GM18499 (cell line): ENCODE measurements around the gene ELOB.

Source experiments
- ATAC-seq: cut with Tn5 transposase; IDR thresholded peaks from one replicate; pipeline ENCODE4 v1.9.1; 2021; ENCODE audit warnings: moderate number of reproducible peaks; ENCODE audit not compliant: insufficient read depth, unreplicated experiment

ELOB gene

GRCh38 chr16:2811703-2812471 is 34.8 kb upstream of the ELOB start:
- no peak for ATAC-seq

DNA sequence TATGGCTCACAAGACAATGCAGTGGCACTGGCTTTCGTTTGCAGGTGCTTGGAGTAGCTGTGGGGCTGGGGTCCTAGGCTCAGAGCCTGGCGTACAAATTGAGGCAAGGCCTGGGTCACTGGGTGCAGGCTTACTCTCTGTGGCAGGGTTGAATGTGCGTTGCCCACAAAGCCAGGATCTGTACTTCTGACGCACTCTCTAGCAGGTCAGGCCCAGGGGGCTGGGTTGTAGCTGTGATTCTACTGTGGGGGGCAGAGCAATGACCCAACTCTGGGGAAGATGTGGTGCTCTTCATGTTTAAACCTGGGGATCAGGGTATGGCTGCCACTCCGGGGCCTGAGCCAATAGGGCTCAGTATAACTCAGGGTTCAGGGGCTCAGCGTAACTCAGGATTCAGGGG is 33.6 kb upstream of the ELOB start:
- no peak for ATAC-seq

- ATAC-seq: no peak
Observed at GRCh38 chr16:2809149-2809760, 32.2 kb upstream of the ELOB start.

GRCh38 chr16:2808181-2808580 is 31.1 kb upstream of the ELOB start:
- no peak for ATAC-seq

DNA sequence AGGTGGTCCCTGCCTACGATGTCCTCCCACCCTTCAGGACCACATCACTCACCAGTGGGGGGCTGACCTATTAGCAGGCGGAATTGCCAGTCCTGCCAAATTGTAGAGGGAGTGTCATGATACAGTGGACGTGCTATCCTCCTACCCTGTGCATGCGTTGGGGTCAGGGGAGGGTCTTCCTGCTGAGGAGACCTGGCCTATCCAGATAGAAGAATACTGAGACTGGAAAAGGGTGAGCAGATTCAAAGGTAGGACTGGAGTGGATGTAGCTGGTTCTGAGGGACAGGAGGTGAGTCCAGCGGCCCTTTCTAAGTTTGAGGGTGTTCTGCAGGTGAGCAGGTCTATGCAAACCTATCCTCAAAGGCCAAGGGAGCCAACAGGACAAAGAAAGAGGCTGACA is 29.2 kb upstream of the ELOB start:
- no peak for ATAC-seq

- ATAC-seq: no peak
Observed at GRCh38 chr16:2804728-2805127, 27.6 kb upstream of the ELOB start.

DNA sequence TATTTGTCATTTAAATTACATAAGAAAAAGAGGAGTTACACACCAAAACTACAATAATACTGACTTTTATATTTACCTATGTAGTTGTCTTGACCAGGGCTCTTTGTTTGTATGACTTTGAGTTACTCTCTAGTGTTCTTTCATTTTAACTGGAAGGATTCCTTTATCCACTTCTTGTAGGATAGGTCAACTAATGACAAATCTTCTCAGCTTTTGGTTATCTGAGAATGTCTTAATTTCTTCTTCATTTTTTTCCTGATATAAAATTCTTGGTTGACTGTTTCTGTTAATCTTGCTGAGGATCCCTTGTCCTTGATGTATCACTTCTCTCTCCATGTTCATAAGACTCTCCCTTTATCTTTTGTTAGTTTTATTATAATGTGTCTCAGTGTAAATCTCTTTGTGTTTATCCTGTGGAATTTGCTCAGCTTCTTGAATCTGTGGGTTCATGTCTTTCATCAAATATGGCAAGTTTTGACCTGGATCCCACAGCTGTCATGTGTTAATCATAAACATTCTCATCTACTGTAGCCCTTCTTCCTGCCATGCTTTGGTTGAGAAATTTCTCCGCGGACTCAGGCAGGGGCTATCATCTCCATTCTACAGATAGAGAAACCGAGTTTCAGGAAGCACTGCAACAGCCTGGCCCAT is 26.6 kb upstream of the ELOB start:
- no peak for ATAC-seq

DNA sequence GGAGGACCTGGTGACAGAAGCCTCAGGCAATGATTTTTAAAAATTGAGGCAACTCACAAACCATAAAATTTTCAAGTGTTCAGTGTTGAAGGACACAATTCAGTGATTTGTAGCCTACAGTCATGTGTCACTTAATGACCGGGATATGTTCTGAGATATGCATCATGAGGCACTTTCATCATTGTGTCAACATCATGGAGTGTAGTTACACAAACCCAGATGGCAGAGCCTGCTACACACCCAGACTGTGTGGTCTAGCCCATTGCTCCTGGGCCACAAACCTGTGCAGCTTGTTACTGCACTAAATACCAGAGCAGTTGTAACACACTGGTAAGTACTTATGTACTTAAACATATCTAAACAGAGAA is 22.8 kb upstream of the ELOB start:
- ATAC-seq: no peak

DNA sequence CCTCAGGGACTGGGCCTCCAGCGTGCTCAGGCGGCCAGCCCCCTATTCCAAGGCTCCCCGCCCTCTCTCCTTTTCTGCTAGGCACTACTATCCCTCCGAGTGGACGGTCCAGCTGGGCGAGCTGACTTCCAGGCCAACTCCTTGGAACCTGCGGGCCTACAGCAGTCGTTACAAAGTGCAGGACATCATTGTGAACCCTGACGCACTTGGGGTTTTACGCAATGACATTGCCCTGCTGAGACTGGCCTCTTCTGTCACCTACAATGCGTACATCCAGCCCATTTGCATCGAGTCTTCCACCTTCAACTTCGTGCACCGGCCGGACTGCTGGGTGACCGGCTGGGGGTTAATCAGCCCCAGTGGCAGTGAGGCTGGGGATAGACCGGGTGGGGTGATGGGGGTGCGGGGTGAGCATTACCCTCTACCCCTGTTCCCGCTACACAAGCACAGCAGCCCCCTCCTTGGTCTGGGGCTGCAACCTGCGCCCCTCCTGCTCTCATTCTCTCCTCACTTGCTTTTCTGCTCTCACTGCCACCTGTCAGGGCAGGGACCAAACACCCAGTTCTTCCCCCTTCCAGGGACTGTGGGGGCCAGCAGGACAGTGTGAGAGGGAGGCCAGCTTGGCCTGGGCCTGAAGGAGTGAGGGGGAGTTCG is 22.3 kb upstream of the ELOB start:
- no peak for ATAC-seq

DNA sequence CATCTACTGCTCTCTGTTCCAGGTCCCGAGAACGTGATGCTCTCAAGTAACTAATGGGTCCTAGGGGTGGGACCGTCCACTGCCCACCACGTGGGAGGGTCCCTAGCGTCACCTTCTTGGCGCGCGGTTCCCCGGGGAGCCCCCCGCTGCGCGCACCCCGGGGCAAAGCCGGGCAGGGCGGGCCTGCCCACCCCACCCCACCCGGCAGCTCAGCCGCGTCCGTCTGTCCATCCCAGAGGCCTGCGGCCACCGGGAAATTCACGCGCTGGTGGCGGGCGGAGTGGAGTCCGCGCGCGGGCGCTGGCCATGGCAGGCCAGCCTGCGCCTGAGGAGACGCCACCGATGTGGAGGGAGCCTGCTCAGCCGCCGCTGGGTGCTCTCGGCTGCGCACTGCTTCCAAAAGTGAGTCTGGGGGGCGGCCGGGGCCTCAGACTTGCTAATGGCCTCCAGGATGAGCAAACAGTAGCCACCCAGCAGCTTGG is 21.7 kb upstream of the ELOB start:
- ATAC-seq: no peak

GRCh38 chr16:2795395-2796143 is 18.5 kb upstream of the ELOB start:
- ATAC-seq: no peak

- ATAC-seq: no peak
Observed at GRCh38 chr16:2792940-2793339, 15.9 kb upstream of the ELOB start.

GRCh38 chr16:2791174-2791573 is 14.1 kb upstream of the ELOB start:
- ATAC-seq: no peak

GRCh38 chr16:2790631-2791030 is 13.6 kb upstream of the ELOB start:
- no peak for ATAC-seq

- no peak for ATAC-seq
Observed at GRCh38 chr16:2787961-2788360, 10.9 kb upstream of the ELOB start.

- ATAC-seq: no peak
Observed at GRCh38 chr16:2787406-2787805, 10.3 kb upstream of the ELOB start, which contains the start of gene PRSS33. Gene PRSS33, minus strand, starts transcription at chr16:2787560. Its CDS starts 1,013 bp downstream, at chr16:2786547.

DNA sequence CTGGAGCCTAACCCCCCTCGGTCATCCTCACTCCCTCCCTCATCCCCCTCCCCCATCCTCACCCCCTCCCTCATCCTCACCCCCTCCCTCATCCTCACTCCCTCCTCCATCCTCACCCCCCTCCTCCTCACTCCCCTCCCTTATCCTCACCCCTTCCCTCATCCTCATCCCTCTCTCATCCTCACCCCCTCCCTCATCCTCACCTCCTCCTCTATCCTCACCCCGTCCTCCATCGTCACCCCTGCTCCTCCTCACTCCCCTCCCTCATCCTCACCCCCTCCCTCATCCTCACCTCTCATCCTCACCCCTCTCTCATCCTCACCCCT is 9.7 kb upstream of the ELOB start:
- ATAC-seq: no peak

DNA sequence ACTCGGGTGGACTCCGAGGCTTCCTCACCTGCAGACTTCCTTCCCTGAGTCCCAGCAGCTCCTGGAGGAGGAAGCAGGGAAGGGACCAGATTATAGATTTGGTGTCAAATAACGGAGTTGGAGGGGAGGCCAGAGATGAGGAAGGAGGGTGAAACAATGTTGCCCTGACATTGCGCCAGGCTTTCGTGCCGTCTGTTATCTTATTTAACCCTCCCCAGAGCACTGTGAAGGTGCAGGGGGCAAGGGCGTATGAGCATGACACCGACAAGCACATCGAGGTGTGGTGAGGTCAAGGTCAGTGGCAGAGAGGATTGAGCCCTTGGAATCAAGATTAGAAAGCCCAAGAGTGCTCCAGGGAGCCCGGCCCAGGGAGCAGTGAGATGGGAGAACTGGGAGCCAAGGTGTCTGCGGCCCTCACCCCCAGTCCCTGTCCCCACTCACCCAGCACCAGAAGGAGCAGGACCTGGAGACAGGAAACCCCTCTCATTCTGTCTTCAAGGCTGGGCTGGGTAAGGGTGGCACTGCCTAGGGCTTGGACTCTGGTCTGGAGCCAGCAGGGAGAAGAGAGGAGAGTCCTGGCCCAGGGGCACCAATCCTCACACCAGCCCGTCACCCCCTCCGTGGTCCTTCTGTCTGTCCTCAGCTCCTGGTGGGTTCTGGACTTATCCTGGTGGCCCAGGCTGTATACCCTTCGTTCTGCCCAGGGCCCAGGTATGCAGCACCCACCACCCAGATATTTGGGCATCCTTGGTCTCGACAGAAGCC is 9.2 kb upstream of the ELOB start:
- ATAC-seq: no peak

DNA sequence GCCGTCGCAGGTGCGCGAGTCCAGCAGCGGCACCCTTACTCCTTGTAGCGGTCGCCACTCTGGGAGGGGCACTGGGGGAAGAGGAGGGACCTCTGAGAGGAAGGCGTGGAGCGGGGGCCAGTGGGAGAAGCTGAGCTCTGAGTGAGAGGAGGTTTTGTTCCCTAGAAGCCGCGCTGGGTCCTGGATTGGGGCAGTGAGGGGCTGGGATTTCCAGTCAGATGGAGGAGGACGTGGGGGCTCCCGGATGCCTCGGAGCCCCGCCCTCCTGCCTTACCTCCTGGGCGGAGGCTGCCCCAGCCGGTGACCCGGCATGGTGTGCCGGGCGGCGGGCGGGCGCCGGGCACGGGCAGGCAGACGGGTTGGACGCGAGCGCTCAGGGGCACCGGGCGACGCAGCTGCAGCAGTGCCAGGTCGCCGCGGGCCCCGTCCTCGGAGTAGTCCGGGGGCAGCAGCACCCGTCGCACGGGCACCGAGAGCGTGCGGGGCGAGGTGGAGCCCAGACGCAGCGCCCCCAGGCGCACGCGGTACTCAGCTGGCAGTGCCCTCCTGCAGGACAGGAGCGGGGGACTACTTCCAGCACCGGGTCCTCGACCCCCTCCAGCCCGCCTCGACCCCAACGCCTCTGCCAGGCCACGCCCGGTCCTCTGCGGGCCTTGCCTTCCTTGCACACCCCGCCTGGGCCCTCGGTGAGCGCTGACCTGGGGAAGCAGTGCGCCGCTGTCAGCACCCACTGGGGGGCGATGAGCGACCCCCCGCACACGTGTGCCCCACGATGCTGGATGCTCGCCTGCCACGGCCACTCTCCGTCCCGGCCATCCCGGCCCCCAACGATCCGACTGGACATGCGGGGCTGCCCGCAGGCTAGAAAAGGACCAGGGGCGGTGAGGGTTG is 8.3 kb upstream of the ELOB start:
- ATAC-seq: no peak
